ENCODE results near the gene IQCK.

GRCh38 chr16:19853132-19853741, 135.2 kb downstream of the IQCK start:
- TF ChIP-seq CTCF (IDR thresholded peaks at IDR 0.05) (no peak), POLR2A (IDR thresholded peaks at IDR 0.05) (no peak), EP300 (IDR thresholded peaks at IDR 0.05) (no peak)

Data from upper lobe of left lung (tissue), 4 donors.